Left lung (tissue), 10 donors: Measurements from ENCODE around the gene MAP1LC3A. TPM values are rescaled to one million over a fixed set of nuclear protein-coding genes. Genes with fewer than 3 reads are reported as not detected.

Experiments
- ATAC-seq: fragments of 200-7000 bp; cut with Tn5 transposase; one replicate; pipeline ENCODE4 v1.9.1; 2020; ENCODE audit warnings: moderate library complexity
- DNase-seq, 4 donors: peaks; one replicate each; pipeline ENCODE4 v3.0.0-alpha.2; 2013 to 2020
- H3K27ac ChIP-seq, 2 donors: fragments of 200-600 bp; sonication (generic) in 1 of 2; one replicate each; pipeline versions ENCODE4 v1.5.0 to v1.8.0; 2020 to 2021
- H3K27me3 ChIP-seq, 2 donors: fragments of 200-600 bp; sonication (generic) in 1 of 2; one replicate each; pipeline versions ENCODE4 v1.5.0 to v1.8.0; 2020 to 2021
- H3K36me3 ChIP-seq, 2 donors: fragments of 200-600 bp; sonication (generic) in 1 of 2; one replicate each; pipeline versions ENCODE4 v1.5.0 to v1.8.0; 2020 to 2021
- H3K4me1 ChIP-seq, 2 donors: fragments of 200-600 bp; one replicate each; pipeline ENCODE4 v1.8.0; 2021
- H3K4me3 ChIP-seq, 2 donors: fragments of 200-600 bp; sonication (generic) in 1 of 2; one replicate each; pipeline versions ENCODE4 v1.5.0 to v1.8.0; 2020 to 2021; ENCODE audit warnings: mild to moderate bottlenecking in 1 of 2
- H3K9me3 ChIP-seq, 2 donors: fragments of 200-600 bp; sonication (generic) in 1 of 2; one replicate each; pipeline versions ENCODE4 v1.5.0 to v1.8.0; 2020 to 2021
- CTCF ChIP-seq, 2 donors: fragments of 200-600 bp; sonication (generic) in 1 of 2; IDR thresholded peaks; one replicate each; pipeline versions ENCODE4 v1.5.0 to v1.8.0; 2021; ENCODE audit warnings: antibody characterized with exemption in 2 of 2
- intact Hi-C, 2 donors: fragments of 100-400 bp; cut with DNase I; formaldehyde crosslinking; loops; one replicate each; pipeline versions ENCODE4 v1.11.2 to v1.14.2; 2022
- polyA plus RNA-seq, 6 donors: library from polyadenylated mRNA; unstranded; fragments of 120-200 nt; gene quantifications; one replicate each; pipeline ENCODE4 v1.2.1, GENCODE V29; 2013; ENCODE audit not compliant: insufficient read length in 6 of 6
- total RNA-seq, 2 donors: library from RNA; stranded (reverse); fragmentation: NEBNext Ultra II Directional; extraction: Animal tissue kit (Norgen Biotek cat#: 25700); gene quantifications; one replicate each; pipeline ENCODE4 v1.2.1, GENCODE V29; 2021
- donor health status: DM: no; HTN: yes; CAD: no.
- donor health status: DM: no; HTN: no; CAD: no.

MAP1LC3A gene
- total and polyA plus RNA-seq, 8 donors: 17.4 to 68.8 (median 32.3) TPM

DNA sequence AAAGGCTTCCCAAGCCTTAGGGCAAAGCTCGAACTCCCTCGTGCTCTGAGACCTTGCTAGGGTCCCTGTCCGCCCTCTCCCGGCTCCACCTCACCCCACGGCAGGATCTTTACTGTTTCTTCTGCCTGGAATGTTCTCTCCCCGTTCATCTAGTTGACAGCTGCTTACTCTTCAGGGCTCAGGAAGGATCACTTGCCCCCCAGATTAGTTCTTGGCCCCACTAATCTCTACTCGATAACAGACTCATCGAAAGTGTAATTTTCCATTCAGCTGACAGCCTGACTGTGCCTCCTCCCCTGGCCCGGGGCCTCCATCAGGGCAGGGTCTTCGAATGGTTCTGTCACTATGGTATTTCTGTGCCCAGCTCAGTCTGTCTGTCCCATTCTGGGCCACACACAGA lies 3.1 kb downstream of the MAP1LC3A start:
- Histone ChIP-seq H3K9me3 (no peaks in the 10 kb centered on the region), H3K27ac (no peak overlapping the region), H3K27me3 (no peaks in the 10 kb centered on the region), H3K36me3 (peaks cover 0 to 1% of the 10 kb centered on the region in 2 donors), H3K4me1 (peaks cover 0 to 19% of the 10 kb centered on the region in 2 donors), H3K4me3 (no peak overlapping the region)
- DNase-seq (no peak), ATAC-seq (no peak)
- no peak for TF ChIP-seq CTCF (IDR thresholded peaks at IDR 0.05)
- intact Hi-C loops: no loop called here

GRCh38 chr20:34562641-34563040 lies 4.1 kb downstream of the MAP1LC3A start:
- no peak for ATAC-seq
- no peak overlapping the region for H3K4me3 ChIP-seq
- H3K4me1 ChIP-seq: peaks cover 0 to 21% of the 10 kb centered on the region in 2 donors
- peaks cover 0 to 9% of the 10 kb centered on the region in 2 donors for H3K36me3 ChIP-seq
- TF ChIP-seq CTCF (IDR thresholded peaks at IDR 0.05): peak in 1 of 2 donors; percentile 22
- no peaks in the 10 kb centered on the region for H3K27me3 ChIP-seq
- intact Hi-C loops: no loop called here
- H3K27ac ChIP-seq: no peak overlapping the region
- no peak for DNase-seq
- no peaks in the 10 kb centered on the region for H3K9me3 ChIP-seq

DNA sequence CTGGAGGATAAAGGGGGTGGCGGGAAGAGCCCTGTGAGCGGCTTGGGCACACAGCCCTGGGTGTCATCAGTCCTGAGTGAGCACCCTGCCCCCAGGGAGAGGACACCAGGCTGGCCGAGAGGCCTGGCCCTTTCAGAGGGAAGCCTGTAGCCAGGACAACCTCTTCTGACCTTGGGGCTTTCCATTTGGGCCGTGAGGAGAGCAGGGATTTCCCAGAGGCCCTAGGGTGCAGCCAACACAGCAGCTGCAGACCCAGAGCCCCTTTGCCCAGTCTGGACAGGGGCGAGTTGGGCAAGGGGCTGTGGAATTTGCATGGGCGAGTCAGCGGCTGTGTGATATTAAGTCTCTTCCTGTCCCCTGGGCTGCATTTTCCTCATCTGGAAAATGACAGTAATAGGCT lies 6.3 kb downstream of the MAP1LC3A start:
- ATAC-seq: no peak
- no peaks in the 10 kb centered on the region for H3K9me3 ChIP-seq
- H3K4me1 ChIP-seq: peaks cover 0 to 13% of the 10 kb centered on the region in 2 donors
- TF ChIP-seq CTCF (IDR thresholded peaks at IDR 0.05): no peak
- DNase-seq: no peak
- peaks cover 0 to 9% of the 10 kb centered on the region in 2 donors for H3K36me3 ChIP-seq
- H3K27ac ChIP-seq: no peak overlapping the region
- H3K27me3 ChIP-seq: no peaks in the 10 kb centered on the region
- intact Hi-C loops: no loop called here
- H3K4me3 ChIP-seq: no peak overlapping the region

DNA sequence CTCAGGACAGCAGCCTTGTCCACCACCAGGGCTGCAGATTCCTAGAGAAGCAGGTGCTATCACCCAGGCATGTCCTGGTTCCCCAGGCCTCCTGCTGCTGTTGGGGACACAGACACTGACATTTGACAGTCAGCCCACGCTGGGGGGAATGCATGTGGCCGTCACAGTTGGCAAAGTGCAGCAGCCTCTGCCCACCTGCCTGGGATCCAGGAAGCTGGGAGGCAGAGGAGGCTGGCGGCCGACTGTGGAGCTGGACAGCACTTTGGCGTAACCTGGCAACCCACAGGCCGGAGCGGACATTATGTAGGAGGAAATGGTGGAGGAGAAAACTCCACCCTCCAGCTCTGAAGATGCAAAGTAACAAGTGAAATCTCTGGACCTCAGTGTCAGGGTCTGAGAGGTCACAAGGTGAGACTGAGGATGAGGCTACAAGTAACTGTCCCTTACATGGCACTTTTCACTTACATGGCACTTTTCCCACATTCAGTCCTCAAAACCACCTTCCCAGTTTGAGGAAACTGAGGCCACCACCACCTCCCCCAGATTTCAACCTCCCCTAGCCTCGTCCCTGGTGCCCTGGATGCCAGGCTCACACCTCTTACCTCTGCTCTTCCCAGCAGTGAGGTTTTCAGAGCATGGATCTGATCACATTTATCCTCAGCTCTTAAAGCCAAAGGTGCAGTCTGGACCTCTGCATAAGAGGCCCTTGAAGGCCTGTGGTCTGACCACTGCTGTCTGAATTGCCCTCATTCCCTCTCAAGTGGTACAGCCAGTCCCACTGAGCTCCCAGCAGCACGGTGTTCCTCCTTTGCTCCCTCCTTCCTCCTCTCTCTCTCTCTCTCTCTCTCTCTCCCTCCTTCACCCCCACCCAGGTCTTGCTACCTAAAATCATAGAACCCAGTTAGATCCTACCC lies 8.7 kb downstream of the MAP1LC3A start:
- no peak overlapping the region for H3K27ac ChIP-seq
- H3K4me1 ChIP-seq: peaks cover 0 to 25% of the 10 kb centered on the region in 2 donors
- no peak for TF ChIP-seq CTCF (IDR thresholded peaks at IDR 0.05)
- H3K27me3 ChIP-seq: no peaks in the 10 kb centered on the region
- no peak overlapping the region for H3K4me3 ChIP-seq
- no peaks in the 10 kb centered on the region for H3K9me3 ChIP-seq
- intact Hi-C loops: no loop called here
- DNase-seq: peak in 1 of 4 donors; percentile 68
- peaks cover 0 to 18% of the 10 kb centered on the region in 2 donors for H3K36me3 ChIP-seq
- ATAC-seq: peak; percentile 95
